Colon (tissue), 2 donors: ENCODE results near the gene OR10D3.
"Not testable (repeated sequence)": the region's sequence is repeated elsewhere in the genome, so short reads cannot be mapped to it uniquely, and the experiment has no call there.

Source experiments
- FAIRE-seq: peaks from 2 replicates; lab custom pipeline; 2012; peaks lifted over from hg19 to GRCh38; lab: Jason Lieb, UNC
- donor health status: control.
- donor health status: control.

OR10D3 gene

GRCh38 chr11:124194293-124195188 is 11.4 kb downstream of the OR10D3 start:
- FAIRE-seq = no peak

GRCh38 chr11:124195189-124195734 is 12.1 kb downstream of the OR10D3 start:
- no peak for FAIRE-seq

- FAIRE-seq = no peak
Observed at GRCh38 chr11:124197999-124198398, 14.9 kb downstream of the OR10D3 start.

GRCh38 chr11:124198897-124199296 is 15.8 kb downstream of the OR10D3 start:
- no peak for FAIRE-seq

- FAIRE-seq = no peak
Observed at GRCh38 chr11:124199702-124200101, 16.6 kb downstream of the OR10D3 start.

- no peak for FAIRE-seq
Observed at GRCh38 chr11:124200671-124201070, 17.5 kb downstream of the OR10D3 start.

GRCh38 chr11:124202951-124203350 is 19.8 kb downstream of the OR10D3 start:
- FAIRE-seq = no peak

GRCh38 chr11:124204008-124204407 is 20.9 kb downstream of the OR10D3 start:
- no peak for FAIRE-seq

- FAIRE-seq = no peak
Observed at GRCh38 chr11:124207102-124207792, 24.1 kb downstream of the OR10D3 start.

- FAIRE-seq = no peak
Observed at GRCh38 chr11:124209824-124210357, 26.7 kb downstream of the OR10D3 start.

- FAIRE-seq = no peak
Observed at GRCh38 chr11:124210421-124210820, 27.3 kb downstream of the OR10D3 start.

- no peak for FAIRE-seq
Observed at GRCh38 chr11:124211321-124211720, 28.2 kb downstream of the OR10D3 start.

- FAIRE-seq = no peak
Observed at GRCh38 chr11:124214027-124214426, 30.9 kb downstream of the OR10D3 start.

GRCh38 chr11:124219126-124219525 is 36.0 kb downstream of the OR10D3 start:
- no peak for FAIRE-seq

GRCh38 chr11:124222407-124222806 is 39.3 kb downstream of the OR10D3 start:
- peak; percentile 43 for FAIRE-seq

- not testable (repeated sequence) for FAIRE-seq
Observed at GRCh38 chr11:124224618-124225423, 41.7 kb downstream of the OR10D3 start.

GRCh38 chr11:124225471-124225870 is 42.3 kb downstream of the OR10D3 start:
- no peak for FAIRE-seq

GRCh38 chr11:124233376-124233775 is 50.2 kb downstream of the OR10D3 start:
- FAIRE-seq = no peak
